Esophagus muscularis mucosa (tissue), 4 donors: ENCODE data around the gene SARNP. TPM values are rescaled to one million over a fixed set of nuclear protein-coding genes. Genes with fewer than 3 reads are reported as not detected.

Source experiments
- DNase-seq: peaks from one replicate; pipeline ENCODE4 v3.0.0-alpha.2; 2017; ENCODE audit errors: extremely low spot score
- H3K27ac ChIP-seq, 4 donors: fragments of 200-600 bp; sonication (generic); replicated peaks in 1 of 4; 1 replicate in 3 of 4; 2 replicates in 1 of 4; pipeline ENCODE4 v1.5.1; 2016 to 2019; ENCODE audit warnings: mild to moderate bottlenecking in 1 of 4
- H3K27me3 ChIP-seq, 4 donors: fragments of 200-600 bp; sonication (generic); one replicate each; pipeline versions ENCODE4 v1.5.1 to v1.6.0; 2016 to 2019
- H3K36me3 ChIP-seq, 4 donors: fragments of 200-600 bp; sonication (generic); one replicate each; pipeline ENCODE4 v1.5.1; 2016 to 2019
- H3K4me1 ChIP-seq, 4 donors: fragments of 200-600 bp; sonication (generic); one replicate each; pipeline ENCODE4 v1.5.1; 2016 to 2019
- H3K4me3 ChIP-seq, 4 donors: fragments of 200-600 bp; sonication (generic); 1 replicate in 2 of 4; 2 replicates in 2 of 4; pipeline ENCODE4 v1.5.1; 2016 to 2019; ENCODE audit warnings: mild to moderate bottlenecking in 4 of 4, moderate library complexity in 1 of 4
- H3K9me3 ChIP-seq, 4 donors: fragments of 200-600 bp; sonication (generic); 1 replicate in 3 of 4; 2 replicates in 1 of 4; pipeline ENCODE4 v1.5.1; 2016 to 2019
- CTCF ChIP-seq, 3 experiments: fragments of 200-600 bp in 2 of 3; fragments of 450-650 bp in 1 of 3; sonication (generic) in 2 of 3; IDR thresholded peaks; one replicate each; pipeline ENCODE4 v1.5.1; 2017 to 2019; ENCODE audit warnings: antibody characterized with exemption in 3 of 3, mild to moderate bottlenecking in 2 of 3, moderate library complexity in 1 of 3
- EP300 ChIP-seq: sonication (generic); formaldehyde crosslinking; IDR thresholded peaks from one replicate; pipeline ENCODE4 v1.6.1; 2017; ENCODE audit warnings: antibody characterized with exemption
- POLR2A ChIP-seq: fragments of 450-650 bp; IDR thresholded peaks from one replicate; pipeline ENCODE4 v1.6.1; 2017; ENCODE audit warnings: antibody characterized with exemption, moderate library complexity, mild to moderate bottlenecking, low read depth
- POLR2AphosphoS5 ChIP-seq, 2 donors: sonication (generic); formaldehyde crosslinking; IDR thresholded peaks; one replicate each; pipeline ENCODE4 v1.6.1; 2017; ENCODE audit warnings: antibody characterized with exemption in 2 of 2
- WGBS: methylation state at CpG from one replicate; pipeline ENCODE4 v1.1.5; 2018; 5-methylcytosine and 5-hydroxymethylcytosine counted together
- intact Hi-C: fragments of 100-400 bp; cut with DNase I; formaldehyde crosslinking; loops from one replicate; pipeline ENCODE4 v1.15.1; 2023
- total RNA-seq, 4 donors: library from RNA; depleted of rRNA; stranded (reverse); fragments of >200 nt; gene quantifications; one replicate each; pipeline versions ENCODE4 v1.1.0 to v1.2.1, GENCODE V29; 2016

Gene SARNP
- total RNA-seq, 4 donors from 2014 or later = 57.7 to 78.0 (median 70.1) TPM

- no peak for DNase-seq
- H3K4me3 ChIP-seq = peak overlapping the region; percentile 8 to 34 (median 16)
- peaks cover 0 to 13% (median 3%) of the 10 kb centered on the region in 4 donors for H3K36me3 ChIP-seq
- peaks cover 23 to 50% (median 40%) of the 10 kb centered on the region in 4 donors for H3K4me1 ChIP-seq
- H3K27me3 ChIP-seq = no peaks in the 10 kb centered on the region
- TF ChIP-seq CTCF (IDR thresholded peaks at IDR 0.05) (no peak), POLR2AphosphoS5 (IDR thresholded peaks at IDR 0.05) (no peak), POLR2A (no peak), EP300 (no peak)
- intact Hi-C loops = loop anchor here (5.0 to 10.0 kb wide), 2 partner anchors 52 to 289 kb away; no protein-coding TSS in a partner anchor
- WGBS = 23% methylated on average over 13 of the region's 13 CpGs
- peak overlapping the region; percentile 38 to 75 (median 50) for H3K27ac ChIP-seq
- no peaks in the 10 kb centered on the region for H3K9me3 ChIP-seq
Observed at GRCh38 chr12:55745361-55746173, 72.0 kb downstream of the SARNP start.

- Histone ChIP-seq H3K4me1 (peaks cover 23 to 50% (median 40%) of the 10 kb centered on the region in 4 donors), H3K27me3 (no peaks in the 10 kb centered on the region), H3K4me3 (peak overlapping the region; percentile 59 to 65 (median 62)), H3K27ac (peak overlapping the region in 3 of 4 donors; percentile 14 to 81 (median 75)), H3K36me3 (peaks cover 0 to 4% (median 0%) of the 10 kb centered on the region in 4 donors), H3K9me3 (no peaks in the 10 kb centered on the region)
- 15% methylated on average over 10 of the region's 11 CpGs for whole genome bisulfite sequencing
- intact Hi-C loops = loop anchor here (5.0 to 10.0 kb wide), 2 partner anchors 53 to 290 kb away; no protein-coding TSS in a partner anchor
- DNase-seq = no peak
- no peak for TF ChIP-seq POLR2A
- TF ChIP-seq POLR2AphosphoS5 (IDR thresholded peaks at IDR 0.05) = no peak
- TF ChIP-seq EP300 = no peak
- TF ChIP-seq CTCF (IDR thresholded peaks at IDR 0.05) = no peak
Observed at GRCh38 chr12:55744340-55745030, 73.0 kb downstream of the SARNP start.

GRCh38 chr12:55743406-55744339 lies 73.9 kb downstream of the SARNP start:
- no peak for DNase-seq
- H3K27ac ChIP-seq = peak overlapping the region; percentile 65 to 81 (median 78)
- under 1% methylated on average over 18 of the region's 73 CpGs for whole genome bisulfite sequencing
- peaks cover 23 to 55% (median 40%) of the 10 kb centered on the region in 4 donors for H3K4me1 ChIP-seq
- H3K36me3 ChIP-seq = no peaks in the 10 kb centered on the region
- no peaks in the 10 kb centered on the region for H3K27me3 ChIP-seq
- intact Hi-C loops = loop anchor here (2.0 to 10.0 kb wide), 2 partner anchors 197 to 291 kb away; no protein-coding TSS in a partner anchor
- H3K9me3 ChIP-seq = no peaks in the 10 kb centered on the region
- TF ChIP-seq EP300 (no peak), POLR2A (no peak), POLR2AphosphoS5 (IDR thresholded peaks at IDR 0.05) (peak in 1 of 2 donors; percentile 44), CTCF (IDR thresholded peaks at IDR 0.05) (peak in 1 of 3 experiments; percentile 11)
- peak overlapping the region; percentile 59 to 65 (median 62) for H3K4me3 ChIP-seq

GRCh38 chr12:55742719-55743405 lies 74.7 kb downstream of the SARNP start, which contains the start of gene GDF11:
GDF11 (plus strand) TSS chr12:55743122; CDS start chr12:55743317, 195 bp downstream.
- DNase-seq = no peak
- H3K4me3 ChIP-seq = peak within 1 kb of the TSS; percentile 59 to 65 (median 62)
- no peaks in the 10 kb centered on the region for H3K9me3 ChIP-seq
- 2% methylated on average over 15 of the region's 53 CpGs for WGBS
- peak within 1 kb of the TSS; percentile 65 to 81 (median 78) for H3K27ac ChIP-seq
- no peaks in the 10 kb centered on the region for H3K27me3 ChIP-seq
- H3K36me3 ChIP-seq = no peaks in the 10 kb centered on the region
- TF ChIP-seq POLR2A (no peak), POLR2AphosphoS5 (IDR thresholded peaks at IDR 0.05) (peak; percentile 89 to 91)
- peaks cover 31 to 58% (median 48%) of the 10 kb centered on the region in 4 donors for H3K4me1 ChIP-seq
- intact Hi-C loops = loop anchor here (2.0 to 10.0 kb wide), 2 partner anchors 198 to 292 kb away; no protein-coding TSS in a partner anchor
